ENCODE measurements around the gene LAMC2.
"Not testable (repeated sequence)": the region's sequence is repeated elsewhere in the genome, so short reads cannot be mapped to it uniquely, and the experiment has no call there.

LAMC2 gene

GRCh38 chr1:183150032-183150431, 36.0 kb upstream of the LAMC2 start:
- not testable (repeated sequence) for H3K9ac ChIP-seq (ENCODE audit: low read depth, low read length); H3K36me3 ChIP-seq (ENCODE audit: insufficient read depth, low read length); H3K4me3 ChIP-seq (ENCODE audit: low read length); H3K9me3 ChIP-seq (replicated peaks; ENCODE audit: low read length); H3K4me2 ChIP-seq (ENCODE audit: low read length); H3K27me3 ChIP-seq (ENCODE audit: control insufficient read depth, insufficient read depth, low read length)
- H3K4me1 ChIP-seq (ENCODE audit: control insufficient read depth, insufficient read depth, low read length), result peaks cover 22% of the 10 kb centered on the region

GRCh38 chr1:183150445-183150844, 35.6 kb upstream of the LAMC2 start:
- H3K27me3 ChIP-seq (ENCODE audit: control insufficient read depth, insufficient read depth, low read length), result no peaks in the 10 kb centered on the region
- no peak overlapping the region for H3K4me2 ChIP-seq (ENCODE audit: low read length)
- H3K4me3 ChIP-seq (ENCODE audit: low read length), result no peak overlapping the region
- H3K4me1 ChIP-seq (ENCODE audit: control insufficient read depth, insufficient read depth, low read length), result peaks cover 23% of the 10 kb centered on the region
- H3K9ac ChIP-seq (ENCODE audit: low read depth, low read length), result no peak overlapping the region
- no peaks in the 10 kb centered on the region for H3K36me3 ChIP-seq (ENCODE audit: insufficient read depth, low read length)
- H3K9me3 ChIP-seq (replicated peaks; ENCODE audit: low read length), result no peaks in the 10 kb centered on the region

GRCh38 chr1:183152180-183152579, 33.9 kb upstream of the LAMC2 start:
- no peak overlapping the region for H3K4me3 ChIP-seq (ENCODE audit: low read length)
- no peak overlapping the region for H3K9ac ChIP-seq (ENCODE audit: low read depth, low read length)
- H3K9me3 ChIP-seq (replicated peaks; ENCODE audit: low read length), result no peaks in the 10 kb centered on the region
- H3K36me3 ChIP-seq (ENCODE audit: insufficient read depth, low read length), result no peaks in the 10 kb centered on the region
- no peak overlapping the region for H3K4me2 ChIP-seq (ENCODE audit: low read length)
- no peaks in the 10 kb centered on the region for H3K27me3 ChIP-seq (ENCODE audit: control insufficient read depth, insufficient read depth, low read length)
- H3K4me1 ChIP-seq (ENCODE audit: control insufficient read depth, insufficient read depth, low read length), result peaks cover 33% of the 10 kb centered on the region

- Histone ChIP-seq H3K4me2 (ENCODE audit: low read length) (no peak overlapping the region), H3K4me1 (ENCODE audit: control insufficient read depth, insufficient read depth, low read length) (peaks cover 18% of the 10 kb centered on the region), H3K9me3 (replicated peaks; ENCODE audit: low read length) (no peaks in the 10 kb centered on the region), H3K27me3 (ENCODE audit: control insufficient read depth, insufficient read depth, low read length) (no peaks in the 10 kb centered on the region), H3K4me3 (ENCODE audit: low read length) (no peak overlapping the region), H3K9ac (ENCODE audit: low read depth, low read length) (no peak overlapping the region), H3K36me3 (ENCODE audit: insufficient read depth, low read length) (no peaks in the 10 kb centered on the region)
Observed at GRCh38 chr1:183155939-183156338, 30.1 kb upstream of the LAMC2 start.

GRCh38 chr1:183159960-183160359, 26.1 kb upstream of the LAMC2 start:
- Histone ChIP-seq H3K9me3 (replicated peaks; ENCODE audit: low read length) (no peaks in the 10 kb centered on the region), H3K4me1 (ENCODE audit: control insufficient read depth, insufficient read depth, low read length) (peaks cover 55% of the 10 kb centered on the region), H3K9ac (ENCODE audit: low read depth, low read length) (no peak overlapping the region), H3K27me3 (ENCODE audit: control insufficient read depth, insufficient read depth, low read length) (no peaks in the 10 kb centered on the region), H3K36me3 (ENCODE audit: insufficient read depth, low read length) (no peaks in the 10 kb centered on the region), H3K4me3 (ENCODE audit: low read length) (no peak overlapping the region), H3K4me2 (ENCODE audit: low read length) (no peak overlapping the region)

- H3K4me2 ChIP-seq (ENCODE audit: low read length), result no peak overlapping the region
- H3K4me1 ChIP-seq (ENCODE audit: control insufficient read depth, insufficient read depth, low read length), result peaks cover 53% of the 10 kb centered on the region
- H3K9ac ChIP-seq (ENCODE audit: low read depth, low read length), result no peak overlapping the region
Observed at GRCh38 chr1:183161391-183161790, 24.7 kb upstream of the LAMC2 start.

GRCh38 chr1:183163316-183163715, 22.7 kb upstream of the LAMC2 start:
- Histone ChIP-seq H3K27me3 (ENCODE audit: control insufficient read depth, insufficient read depth, low read length) (no peaks in the 10 kb centered on the region), H3K36me3 (ENCODE audit: insufficient read depth, low read length) (no peaks in the 10 kb centered on the region), H3K4me1 (ENCODE audit: control insufficient read depth, insufficient read depth, low read length) (peaks cover 52% of the 10 kb centered on the region), H3K9ac (ENCODE audit: low read depth, low read length) (peak overlapping the region; percentile 37), H3K9me3 (replicated peaks; ENCODE audit: low read length) (no peaks in the 10 kb centered on the region), H3K4me2 (ENCODE audit: low read length) (peak overlapping the region; percentile 53), H3K4me3 (ENCODE audit: low read length) (no peak overlapping the region)

More at GRCh38 chr1:183161391-183161790, 24.7 kb upstream of the LAMC2 start:
- no peaks in the 10 kb centered on the region for H3K9me3 ChIP-seq (replicated peaks; ENCODE audit: low read length)
- no peaks in the 10 kb centered on the region for H3K36me3 ChIP-seq (ENCODE audit: insufficient read depth, low read length)
- H3K4me3 ChIP-seq (ENCODE audit: low read length), result no peak overlapping the region
- H3K27me3 ChIP-seq (ENCODE audit: control insufficient read depth, insufficient read depth, low read length), result no peaks in the 10 kb centered on the region

GRCh38 chr1:183164340-183164739, 21.7 kb upstream of the LAMC2 start:
- Histone ChIP-seq H3K4me1 (ENCODE audit: control insufficient read depth, insufficient read depth, low read length) (peaks cover 52% of the 10 kb centered on the region), H3K4me3 (ENCODE audit: low read length) (no peak overlapping the region), H3K27me3 (ENCODE audit: control insufficient read depth, insufficient read depth, low read length) (no peaks in the 10 kb centered on the region), H3K4me2 (ENCODE audit: low read length) (peak overlapping the region; percentile 53), H3K9me3 (replicated peaks; ENCODE audit: low read length) (no peaks in the 10 kb centered on the region), H3K36me3 (ENCODE audit: insufficient read depth, low read length) (no peaks in the 10 kb centered on the region), H3K9ac (ENCODE audit: low read depth, low read length) (peak overlapping the region; percentile 67)

- Histone ChIP-seq H3K27me3 (ENCODE audit: control insufficient read depth, insufficient read depth, low read length) (no peaks in the 10 kb centered on the region), H3K4me1 (ENCODE audit: control insufficient read depth, insufficient read depth, low read length) (peaks cover 48% of the 10 kb centered on the region), H3K4me3 (ENCODE audit: low read length) (no peak overlapping the region), H3K9ac (ENCODE audit: low read depth, low read length) (peak overlapping the region; percentile 10), H3K36me3 (ENCODE audit: insufficient read depth, low read length) (no peaks in the 10 kb centered on the region), H3K4me2 (ENCODE audit: low read length) (no peak overlapping the region), H3K9me3 (replicated peaks; ENCODE audit: low read length) (no peaks in the 10 kb centered on the region)
Observed at GRCh38 chr1:183164963-183165362, 21.1 kb upstream of the LAMC2 start.

- Histone ChIP-seq H3K4me2 (ENCODE audit: low read length) (no peak overlapping the region), H3K9me3 (replicated peaks; ENCODE audit: low read length) (no peaks in the 10 kb centered on the region), H3K4me3 (ENCODE audit: low read length) (no peak overlapping the region), H3K9ac (ENCODE audit: low read depth, low read length) (peak overlapping the region; percentile 10), H3K27me3 (ENCODE audit: control insufficient read depth, insufficient read depth, low read length) (no peaks in the 10 kb centered on the region), H3K4me1 (ENCODE audit: control insufficient read depth, insufficient read depth, low read length) (peaks cover 45% of the 10 kb centered on the region), H3K36me3 (ENCODE audit: insufficient read depth, low read length) (no peaks in the 10 kb centered on the region)
Observed at GRCh38 chr1:183165456-183165855, 20.6 kb upstream of the LAMC2 start.

- Histone ChIP-seq H3K36me3 (ENCODE audit: insufficient read depth, low read length) (no peaks in the 10 kb centered on the region), H3K27me3 (ENCODE audit: control insufficient read depth, insufficient read depth, low read length) (no peaks in the 10 kb centered on the region)
Observed at GRCh38 chr1:183166454-183166853, 19.6 kb upstream of the LAMC2 start.

GRCh38 chr1:183167676-183168075, 18.4 kb upstream of the LAMC2 start:
- no peak overlapping the region for H3K9ac ChIP-seq (ENCODE audit: low read depth, low read length)
- no peaks in the 10 kb centered on the region for H3K27me3 ChIP-seq (ENCODE audit: control insufficient read depth, insufficient read depth, low read length)
- H3K4me3 ChIP-seq (ENCODE audit: low read length), result no peak overlapping the region
- peaks cover 29% of the 10 kb centered on the region for H3K4me1 ChIP-seq (ENCODE audit: control insufficient read depth, insufficient read depth, low read length)
- H3K4me2 ChIP-seq (ENCODE audit: low read length), result no peak overlapping the region
- no peaks in the 10 kb centered on the region for H3K36me3 ChIP-seq (ENCODE audit: insufficient read depth, low read length)
- H3K9me3 ChIP-seq (replicated peaks; ENCODE audit: low read length), result no peaks in the 10 kb centered on the region

More at GRCh38 chr1:183166454-183166853, 19.6 kb upstream of the LAMC2 start:
- no peaks in the 10 kb centered on the region for H3K9me3 ChIP-seq (replicated peaks; ENCODE audit: low read length)
- H3K4me1 ChIP-seq (ENCODE audit: control insufficient read depth, insufficient read depth, low read length), result peaks cover 42% of the 10 kb centered on the region
- H3K9ac ChIP-seq (ENCODE audit: low read depth, low read length), result no peak overlapping the region
- no peak overlapping the region for H3K4me2 ChIP-seq (ENCODE audit: low read length)
- H3K4me3 ChIP-seq (ENCODE audit: low read length), result no peak overlapping the region
